Activated T-helper 1 cell treated with Interleukin-2 at 50 U/mL for 16 hours (primary cell): Measurements from ENCODE around the gene DPP8.
A peak's percentile ranks its signal among the peaks of the same experiment; 100 is the strongest.
"Not testable (repeated sequence)": the region's sequence is repeated elsewhere in the genome, so short reads cannot be mapped to it uniquely, and the experiment has no call there.

Source experiments
- DNase-seq: peaks from one replicate; pipeline ENCODE4 v3.0.0-alpha.2; 2020; ENCODE audit warnings: low read depth

DPP8 gene

DNA sequence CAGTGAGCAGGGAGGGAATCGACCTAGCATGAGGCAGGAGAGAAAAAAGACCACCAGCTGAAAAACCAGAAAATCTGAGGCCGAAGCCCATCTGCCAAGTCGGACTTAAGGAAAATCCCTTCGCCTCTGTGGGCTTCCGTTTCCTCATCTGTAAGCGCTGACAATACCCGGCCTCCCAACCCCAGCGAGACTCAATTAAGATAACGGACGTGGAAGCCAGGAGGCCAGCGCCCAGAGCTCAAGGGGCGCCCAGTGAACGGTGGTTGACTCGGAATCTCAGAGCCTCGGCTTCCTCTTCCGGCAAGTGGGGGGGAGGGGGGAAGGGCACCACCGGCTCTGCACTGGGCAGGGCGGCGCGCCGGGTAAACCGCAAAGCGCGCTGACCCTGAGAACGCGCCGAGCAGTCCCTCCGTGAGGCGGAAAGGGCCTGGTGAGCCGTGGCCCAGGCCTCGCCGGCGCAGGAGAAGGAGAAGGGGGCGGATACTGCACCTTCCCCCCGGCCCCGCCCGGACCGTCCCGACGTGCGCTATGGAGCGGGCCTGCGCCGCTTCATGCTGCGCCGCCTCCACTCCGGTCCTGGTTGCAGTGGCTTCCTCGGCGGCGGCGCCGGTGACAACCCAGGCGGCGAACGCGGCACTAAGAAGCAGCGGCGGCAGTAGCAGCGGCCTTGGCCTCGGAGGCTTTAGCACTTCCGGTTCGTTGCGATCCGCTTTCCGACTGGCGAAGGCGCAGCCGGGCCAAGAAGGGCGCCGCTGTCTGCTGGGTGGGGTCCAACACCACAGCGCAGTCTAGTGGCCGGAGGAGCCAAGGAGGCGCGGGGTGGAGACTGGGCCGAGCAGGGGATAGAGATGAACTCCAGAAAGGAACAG lies at the start of gene DPP8:
DPP8 (minus strand) TSS at position 693 of the 869 bp plus-strand sequence. CDS start 5,136 bp downstream, outside the sequence.
- DNase-seq: peak; percentile 91

DNA sequence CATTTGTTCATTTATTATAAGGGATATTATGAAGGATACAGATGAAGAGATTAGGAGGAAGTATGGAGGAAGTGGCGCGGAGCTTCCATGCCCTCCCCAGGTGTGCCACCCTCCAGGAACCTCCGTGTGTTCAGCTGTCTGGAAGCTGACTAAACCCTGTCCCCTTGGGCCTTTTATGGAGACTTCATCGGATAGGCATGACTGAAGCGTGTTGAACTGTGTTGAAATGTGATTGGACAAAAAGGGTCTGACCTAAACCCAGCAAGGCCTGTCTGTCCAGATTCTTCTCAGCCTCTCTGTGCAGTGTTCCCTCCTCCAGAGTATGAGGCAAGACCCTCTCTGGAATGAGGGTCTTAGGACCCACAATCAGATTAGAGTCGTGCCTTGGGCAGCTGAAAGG lies 44.4 kb upstream of the DPP8 start:
- no peak for DNase-seq

DNA sequence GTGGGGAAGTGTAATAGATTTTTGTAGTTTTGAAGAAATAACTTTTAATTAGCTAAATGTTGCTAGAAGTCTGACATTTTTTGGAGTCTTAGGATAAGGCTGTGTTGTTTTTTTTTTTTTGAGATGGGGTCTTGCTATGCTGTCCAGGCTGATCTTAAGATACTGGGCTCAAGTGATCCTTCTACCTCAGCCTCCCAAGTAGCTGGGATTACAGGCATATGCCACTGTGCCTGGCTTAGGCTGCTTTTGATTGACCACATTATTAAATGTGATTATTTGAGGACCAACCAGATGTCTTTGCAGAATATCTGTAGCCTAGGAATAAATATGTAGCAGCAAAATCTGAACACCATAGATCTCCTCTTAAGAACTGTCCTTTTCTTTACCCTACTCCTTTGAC lies 42.5 kb upstream of the DPP8 start:
- no peak for DNase-seq

DNA sequence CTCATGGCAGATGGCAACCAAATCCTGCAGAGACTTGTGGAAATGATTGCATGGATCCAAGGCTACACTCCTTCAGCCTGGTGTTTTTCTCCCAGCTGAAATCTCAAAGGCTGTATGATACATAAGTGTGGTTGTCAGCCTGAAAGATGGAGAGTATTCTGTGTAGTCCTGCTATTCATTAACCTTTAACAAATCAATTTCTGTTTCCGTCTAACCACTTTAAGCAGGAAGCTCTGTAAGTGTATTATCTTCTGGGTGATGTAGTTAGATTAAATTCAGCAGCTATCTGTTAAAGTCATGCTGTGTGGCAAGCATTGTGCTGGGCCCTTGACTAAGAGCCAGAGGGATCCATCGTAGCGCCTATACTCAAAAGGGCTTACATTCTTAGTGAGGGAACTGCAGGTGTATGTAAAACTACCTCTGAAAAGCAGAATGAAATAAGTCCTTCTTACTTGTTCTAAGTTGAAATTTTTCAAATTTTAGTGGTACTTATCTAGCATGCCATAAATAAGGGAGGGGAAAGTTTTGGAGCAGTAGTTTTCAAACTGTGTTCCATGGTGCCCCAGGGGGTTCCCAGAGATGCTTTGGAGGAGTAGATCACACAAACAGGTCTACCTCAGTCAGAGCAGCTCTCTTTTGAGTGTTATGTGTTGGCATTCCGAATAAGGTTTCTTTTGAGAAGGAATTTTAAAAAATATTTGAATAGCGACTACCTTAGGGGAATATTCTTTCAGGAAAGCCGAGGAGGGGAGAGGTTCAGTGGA lies 41.7 kb upstream of the DPP8 start:
- DNase-seq: no peak

DNA sequence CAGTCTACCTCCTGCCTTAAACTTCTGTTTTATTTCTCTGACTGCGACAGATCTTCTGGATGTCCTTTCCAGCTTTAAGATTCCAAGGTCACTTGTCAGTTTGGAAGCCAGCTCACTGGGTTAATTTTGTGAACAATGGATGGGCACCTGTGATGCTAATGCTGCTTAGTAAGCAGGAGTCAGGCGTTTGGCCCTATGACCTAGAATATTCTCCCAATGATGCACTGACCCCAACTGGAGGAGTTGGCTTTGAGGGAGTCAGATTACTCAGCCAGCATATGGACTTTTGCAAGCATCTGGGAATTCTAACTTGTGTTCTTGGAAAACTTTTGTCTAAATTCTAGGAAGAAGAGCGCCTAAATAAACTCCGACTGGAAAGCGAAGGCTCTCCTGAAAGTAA lies 40.8 kb upstream of the DPP8 start:
- no peak for DNase-seq

DNA sequence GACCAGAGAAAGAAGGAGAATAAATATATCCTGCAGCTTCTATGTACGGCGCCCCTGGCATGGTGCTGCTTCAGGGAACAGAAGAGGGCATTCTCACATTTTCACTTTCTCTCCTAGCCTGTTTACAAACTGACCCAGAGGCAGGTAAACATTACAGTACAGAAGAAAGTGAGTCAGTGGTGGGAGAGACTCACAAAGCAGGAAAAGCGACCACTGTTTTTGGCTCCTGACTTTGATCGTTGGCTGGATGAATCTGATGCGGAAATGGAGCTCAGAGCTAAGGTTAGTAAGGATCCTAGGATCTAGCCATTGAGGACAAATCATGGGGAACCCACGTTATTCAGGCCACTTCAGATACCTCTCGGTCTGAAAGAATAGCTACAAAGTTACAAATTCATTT lies 39.1 kb upstream of the DPP8 start:
- no peak for DNase-seq

DNA sequence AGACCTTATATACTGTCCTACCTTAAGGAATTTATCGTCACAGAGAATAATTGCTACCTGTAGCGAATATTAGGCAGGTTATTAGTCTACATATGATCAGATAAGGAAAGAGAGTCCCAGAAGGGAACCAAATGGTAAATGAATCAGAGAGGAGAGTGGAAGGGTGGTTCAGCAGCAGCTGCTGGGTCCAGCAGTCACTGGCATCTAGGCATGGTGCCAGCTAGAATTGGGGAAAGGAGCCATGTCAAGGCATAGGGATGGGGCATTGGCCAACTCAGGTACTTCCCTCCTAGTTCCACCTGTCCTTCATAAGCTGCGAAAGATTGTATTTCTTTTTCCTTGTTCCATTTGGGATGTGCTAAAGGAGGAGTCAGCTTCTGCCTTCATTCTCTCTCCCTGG lies 36.2 kb upstream of the DPP8 start:
- DNase-seq: no peak

DNA sequence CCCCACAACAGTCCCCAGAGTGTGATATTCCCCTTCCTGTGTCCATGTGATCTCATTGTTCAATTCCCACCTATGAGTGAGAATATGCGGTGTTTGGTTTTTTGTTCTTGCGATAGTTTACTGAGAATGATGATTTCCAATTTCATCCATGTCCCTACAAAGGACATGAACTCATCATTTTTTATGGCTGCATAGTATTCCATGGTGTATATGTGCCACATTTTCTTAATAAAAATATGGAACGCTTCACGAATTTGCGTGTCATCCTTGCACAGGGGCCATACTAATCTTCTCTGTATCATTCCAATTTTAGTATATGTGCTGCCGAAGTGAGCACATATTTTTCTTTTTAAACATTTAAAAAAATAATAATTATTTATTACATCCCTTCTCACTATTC lies 35.4 kb upstream of the DPP8 start:
- not testable (repeated sequence) for DNase-seq

DNA sequence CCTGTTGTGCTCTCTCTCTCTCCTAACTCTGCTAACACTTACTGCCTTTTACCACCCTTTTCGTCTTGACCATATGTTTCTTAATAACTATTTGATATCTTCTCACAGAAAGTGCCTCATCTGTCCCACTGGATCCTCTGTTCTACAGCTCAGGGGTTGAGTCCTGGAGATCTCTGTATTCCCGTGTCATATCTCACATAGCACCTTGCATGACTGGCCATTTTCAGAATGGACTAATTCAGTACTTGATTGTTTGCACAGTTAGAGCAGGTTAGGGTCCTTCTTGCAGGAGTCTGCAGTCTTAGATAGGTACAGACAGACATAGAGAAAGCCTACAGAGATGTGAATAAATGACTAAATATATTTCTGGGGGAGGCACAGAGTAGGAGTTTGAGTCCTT lies 33.7 kb upstream of the DPP8 start:
- no peak for DNase-seq

DNA sequence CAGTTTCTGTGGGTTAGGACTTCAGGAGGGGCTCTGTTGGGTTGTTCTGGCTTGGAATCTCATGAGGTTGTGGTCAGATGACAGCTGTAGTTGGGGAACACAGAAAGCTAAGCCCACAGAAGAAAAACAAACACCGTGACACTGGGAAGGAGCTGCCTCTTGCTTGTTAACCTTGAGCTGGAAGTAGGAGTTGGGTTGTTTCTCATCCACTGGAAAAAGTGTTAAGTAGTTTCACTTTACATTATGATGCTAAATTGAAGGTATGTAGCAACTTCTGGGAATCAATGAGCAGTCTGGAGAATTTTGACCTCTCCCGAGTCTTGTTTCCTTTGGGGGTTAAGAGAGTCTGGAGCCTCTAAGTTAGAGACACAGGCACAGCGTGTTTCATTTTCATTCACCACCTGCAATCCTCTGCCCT lies 33.2 kb upstream of the DPP8 start:
- no peak for DNase-seq

DNA sequence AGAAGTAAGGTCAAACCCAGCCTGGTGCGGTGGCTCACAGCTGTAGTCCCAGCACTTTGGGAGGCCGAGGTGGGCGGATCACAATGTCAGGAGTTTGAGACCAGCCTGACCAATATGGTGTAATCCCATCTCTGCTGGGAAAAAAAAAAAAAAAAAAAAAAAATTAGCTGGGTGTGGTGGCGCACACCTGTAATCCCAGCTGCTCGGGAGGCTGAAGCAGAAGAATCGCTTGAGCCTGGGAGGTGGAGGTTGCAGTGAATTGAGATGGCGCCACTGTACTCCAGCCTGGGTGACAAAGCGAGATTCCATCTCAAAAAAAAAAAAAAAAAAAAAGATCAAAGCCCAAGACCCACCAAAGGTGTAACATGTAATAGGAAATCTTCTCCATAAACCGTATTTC lies 31.8 kb upstream of the DPP8 start:
- not testable (repeated sequence) for DNase-seq

DNA sequence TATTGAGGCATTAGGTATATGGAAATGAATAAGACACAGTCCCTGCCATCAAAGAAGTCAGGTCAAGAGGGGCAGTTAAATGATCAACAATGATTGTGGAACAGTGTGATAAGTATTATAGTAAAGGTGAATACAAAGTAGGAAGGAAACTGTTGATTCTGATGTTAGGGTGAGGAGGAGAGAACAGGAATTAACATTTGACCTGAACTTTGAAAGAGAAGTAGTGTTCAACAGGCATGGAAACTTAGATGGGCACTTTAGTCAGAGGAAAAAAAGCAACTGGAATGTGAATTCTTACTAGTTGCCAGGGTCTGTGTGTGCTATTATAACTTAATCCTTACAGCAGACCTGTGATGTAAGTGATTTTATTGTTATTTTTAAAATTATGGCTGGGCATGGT lies 30.4 kb upstream of the DPP8 start:
- no peak for DNase-seq

DNA sequence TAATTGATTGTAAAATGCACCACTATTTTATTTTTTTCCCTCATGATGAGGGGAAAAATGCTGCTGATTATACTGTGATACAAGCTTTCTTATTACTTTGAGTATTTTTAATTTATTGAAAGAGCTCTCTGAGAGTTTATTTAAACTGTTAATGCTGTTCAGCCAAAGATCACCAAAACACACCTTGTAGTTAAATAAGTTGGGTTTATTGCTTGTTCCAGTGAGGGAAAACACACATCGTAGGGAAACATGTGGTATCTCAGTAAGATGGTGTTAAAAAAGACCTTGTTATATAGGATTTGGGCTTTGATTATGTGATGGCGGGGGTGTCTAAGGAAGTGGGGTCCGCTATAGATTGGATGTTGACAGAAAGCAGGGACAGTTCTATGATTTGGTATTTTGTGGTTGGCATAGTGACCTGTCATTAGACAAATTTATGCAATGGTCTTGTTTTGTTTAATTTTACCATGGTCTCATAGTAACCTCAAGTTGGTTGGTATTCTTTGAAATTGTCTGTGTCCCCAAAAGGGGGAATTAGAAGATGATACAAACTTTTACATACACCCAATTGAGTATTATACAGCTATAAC lies 23.8 kb upstream of the DPP8 start:
- DNase-seq: no peak

DNA sequence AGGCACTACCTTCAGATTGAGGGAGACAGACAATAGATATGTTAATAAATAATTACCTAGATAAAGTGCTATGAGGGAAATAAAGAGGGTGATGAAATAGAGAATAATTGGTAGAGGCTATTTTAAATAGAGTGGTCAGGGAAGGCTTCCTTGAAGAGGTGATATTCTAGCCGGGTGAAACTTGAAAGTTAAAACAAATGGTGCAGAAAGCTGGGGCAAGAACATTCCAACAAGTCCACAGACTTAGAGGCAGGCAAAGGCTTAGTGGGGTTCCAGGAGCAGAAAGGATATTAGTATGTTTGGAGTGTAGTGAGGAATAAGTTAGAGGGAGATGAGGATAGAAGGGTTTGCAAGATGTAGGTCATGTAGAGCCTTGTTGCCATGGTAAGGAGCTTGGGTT lies 22.8 kb upstream of the DPP8 start:
- DNase-seq: no peak

DNA sequence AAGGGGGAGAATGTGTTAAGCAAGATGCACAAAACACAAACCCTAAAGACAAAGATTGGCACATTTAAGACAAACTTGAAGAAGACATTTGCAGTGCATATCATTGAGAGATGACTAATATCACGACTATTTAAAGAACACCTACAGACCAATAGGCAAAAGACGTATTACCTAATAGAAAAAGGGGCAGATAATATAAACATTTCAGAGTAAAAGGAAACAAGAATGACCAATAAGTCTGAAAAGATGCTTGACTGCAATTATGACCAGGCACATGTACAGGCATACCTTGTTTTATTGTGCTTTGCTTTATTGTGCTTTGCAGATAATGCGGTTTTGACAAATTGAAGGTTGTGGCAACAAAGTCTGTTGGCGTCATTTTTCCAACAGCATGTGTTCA lies 17.7 kb upstream of the DPP8 start:
- no peak for DNase-seq

DNA sequence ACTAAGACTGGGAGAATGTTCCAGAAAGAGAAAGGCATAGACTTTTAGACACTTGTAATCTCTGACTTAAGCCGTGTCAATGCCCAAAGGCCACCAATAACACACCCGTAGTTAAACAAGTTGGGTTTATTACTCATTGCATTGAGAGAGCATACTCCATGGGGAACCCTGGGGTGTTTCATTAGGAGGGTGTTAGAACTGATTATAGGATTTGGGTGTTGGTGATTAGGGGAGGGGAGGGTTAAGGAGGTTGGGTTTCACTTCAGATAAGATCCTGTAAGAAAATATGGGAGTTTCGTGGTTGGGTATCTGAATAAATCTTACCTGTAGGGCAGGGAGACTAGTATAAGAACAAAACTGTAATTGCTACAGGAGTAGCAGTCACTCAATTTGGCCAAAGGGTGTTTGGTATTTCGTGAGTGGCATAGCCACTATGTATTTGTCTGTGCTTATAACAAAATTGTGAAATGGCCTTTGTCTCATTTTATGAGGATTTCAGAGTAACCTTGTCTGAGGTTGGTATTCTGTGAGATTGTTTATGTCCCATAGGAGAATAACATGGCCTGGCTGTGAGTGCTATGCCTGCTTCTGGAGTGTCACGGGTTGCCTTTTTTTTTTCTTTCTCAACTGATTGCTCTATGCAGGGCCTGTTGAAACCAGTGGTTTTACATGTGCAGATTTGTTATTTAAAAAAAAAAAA lies 15.7 kb upstream of the DPP8 start:
- DNase-seq: no peak

DNA sequence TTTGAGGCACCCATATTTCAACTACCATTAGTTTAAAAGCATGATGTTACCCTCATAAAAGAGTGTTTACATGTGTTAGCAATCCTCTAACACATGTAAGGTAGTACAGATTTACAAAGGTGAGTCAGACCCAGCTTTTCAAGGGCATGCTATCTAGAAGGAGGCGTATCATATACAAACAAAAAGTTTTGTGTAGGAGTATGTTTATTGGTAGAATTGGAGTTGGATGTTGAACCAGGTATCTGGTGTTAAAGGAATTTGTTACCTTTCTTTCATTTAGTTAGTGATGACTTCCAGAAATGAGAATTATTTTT lies 15.2 kb upstream of the DPP8 start:
- DNase-seq: no peak

DNA sequence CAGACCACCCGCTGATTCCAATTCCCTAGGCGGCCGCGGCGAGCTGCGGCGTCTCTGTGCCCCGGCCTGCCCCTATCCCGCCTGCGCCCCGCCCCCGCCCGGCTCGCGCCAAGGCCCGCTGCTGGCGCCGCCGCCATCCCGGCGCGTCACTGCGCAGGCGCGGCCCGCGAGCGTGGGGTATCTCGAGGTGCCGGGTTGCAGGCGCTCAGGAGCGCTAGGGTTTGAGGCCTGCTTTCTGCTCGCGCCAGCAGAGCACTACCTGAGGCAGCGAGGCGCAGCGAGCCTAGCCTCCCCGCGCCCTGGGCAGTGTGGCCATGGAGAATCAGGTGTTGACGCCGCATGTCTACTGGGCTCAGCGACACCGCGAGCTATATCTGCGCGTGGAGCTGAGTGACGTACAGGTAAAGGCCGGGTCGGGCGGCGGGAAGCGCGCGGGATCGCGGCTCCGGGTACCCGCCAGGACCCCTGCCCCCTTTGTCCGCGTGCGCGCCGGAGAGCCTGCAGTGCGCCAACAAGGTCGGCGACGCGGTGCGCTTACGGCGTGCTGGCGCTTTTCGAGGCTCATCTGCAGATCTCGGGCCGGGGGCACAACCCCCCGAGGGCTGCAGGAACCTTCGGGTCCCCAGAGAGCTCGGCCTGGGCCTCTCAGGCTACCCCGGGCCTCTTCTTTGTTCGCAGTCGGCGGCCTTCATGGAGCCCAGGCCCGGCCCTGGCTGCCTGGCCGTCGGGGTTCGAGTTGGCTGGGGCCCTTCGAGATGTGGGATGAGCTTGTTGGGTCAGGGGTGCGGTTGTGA lies 13.0 kb upstream of the DPP8 start, which contains the start of gene HACD3:
HACD3 (plus strand) TSS at position 146 of the 794 bp plus-strand sequence; CDS start at position 315, 169 bp downstream.
- peak; percentile 85 for DNase-seq

DNA sequence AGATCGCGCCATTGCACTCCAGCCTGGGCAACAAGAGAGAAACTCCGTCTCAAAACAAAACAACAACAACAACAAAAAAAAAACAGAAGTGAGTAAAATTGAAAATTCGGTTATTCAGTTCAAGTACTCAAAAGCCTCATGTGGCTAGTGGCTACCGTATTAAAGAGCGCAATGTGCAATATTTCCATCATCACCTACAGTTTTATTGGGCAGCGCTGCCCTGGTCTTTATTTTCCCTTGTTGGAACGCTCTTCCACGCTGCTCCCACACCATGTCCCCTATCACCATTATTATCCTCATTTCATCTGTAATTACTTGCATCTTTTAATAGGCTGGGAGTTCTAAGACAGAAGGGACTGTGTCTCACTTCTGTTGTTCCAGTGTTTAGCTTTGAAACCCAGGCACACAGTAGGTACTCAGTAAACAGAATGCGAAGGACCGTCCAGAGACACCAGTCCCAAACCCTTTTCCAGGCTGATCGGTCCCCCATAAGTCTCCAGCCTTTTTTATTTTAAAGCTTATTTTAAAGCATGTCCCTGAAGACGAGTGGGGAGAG lies 12.4 kb upstream of the DPP8 start:
- DNase-seq: no peak

DNA sequence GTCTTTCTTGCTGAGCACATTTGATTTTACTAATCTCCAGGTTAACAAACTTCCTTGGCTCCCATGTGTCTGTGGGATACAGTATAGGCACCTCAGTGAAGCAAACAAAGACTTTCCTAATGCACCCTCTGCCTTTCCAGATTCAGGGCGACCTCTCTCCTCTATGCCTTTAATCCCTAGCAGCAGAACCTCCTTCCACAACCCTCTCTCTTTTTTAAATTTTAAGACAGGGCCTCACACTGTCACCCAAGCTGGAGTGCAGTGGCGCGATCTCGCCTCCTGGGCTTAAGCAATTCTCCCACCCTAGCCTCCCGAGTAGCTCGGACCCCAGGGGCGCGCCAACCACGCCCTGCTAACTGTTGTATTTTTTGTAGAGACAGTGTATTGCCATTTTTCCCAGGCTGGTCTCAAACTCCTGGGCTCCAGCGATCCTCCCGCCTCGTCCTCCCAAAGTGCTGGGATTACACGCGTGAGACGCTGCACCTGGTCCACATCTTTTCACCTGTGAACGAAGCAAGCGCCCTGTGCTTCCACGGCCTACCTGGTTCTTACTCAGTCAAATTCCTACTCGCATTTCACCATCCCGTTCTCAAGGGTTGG lies 11.1 kb upstream of the DPP8 start:
- no peak for DNase-seq

DNA sequence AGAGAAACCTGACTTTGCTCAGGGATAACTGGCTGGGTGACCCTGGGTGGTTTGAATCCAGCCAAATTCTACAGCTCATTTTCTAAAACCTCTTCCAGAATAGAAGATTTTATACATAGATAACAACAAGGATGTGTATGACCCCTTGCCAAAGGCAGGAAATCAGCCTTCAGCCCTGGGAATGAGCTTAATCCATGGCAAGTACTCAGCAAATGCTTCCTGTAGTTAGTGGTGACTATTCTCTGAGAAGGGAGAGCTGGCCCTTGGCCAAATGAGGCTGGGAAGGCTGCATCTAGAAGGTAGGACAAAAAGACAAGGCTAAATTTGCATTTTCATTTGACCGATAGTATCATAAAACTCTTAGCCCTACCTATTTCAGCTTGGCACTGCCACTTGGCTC lies 8.1 kb upstream of the DPP8 start:
- no peak for DNase-seq
